Right lobe of liver (tissue), 6 donors: Measurements from ENCODE around the gene RASL12. TPM values are rescaled to one million over a fixed set of nuclear protein-coding genes. Genes with fewer than 3 reads are reported as not detected.
"Not testable (repeated sequence)": the region's sequence is repeated elsewhere in the genome, so short reads cannot be mapped to it uniquely, and the experiment has no call there.

Experiments
- ATAC-seq, 4 donors: fragments of 200-7000 bp; cut with Tn5 transposase; one replicate each; pipeline ENCODE4 v1.9.1; 2020; ENCODE audit warnings: mild to moderate bottlenecking in 4 of 4, moderate library complexity in 4 of 4
- DNase-seq, 3 donors: peaks; one replicate each; pipeline ENCODE4 v3.0.0-alpha.2; 2020
- H3K27ac ChIP-seq, 3 donors: fragments of 200-600 bp; one replicate each; pipeline ENCODE4 v1.8.0; 2022
- H3K27me3 ChIP-seq, 2 donors: fragments of 200-600 bp; one replicate each; pipeline ENCODE4 v1.8.0; 2022
- H3K36me3 ChIP-seq, 4 donors: fragments of 200-600 bp; sonication (generic) in 1 of 4; one replicate each; pipeline versions ENCODE4 v1.5.1 to v1.8.0; 2017 to 2022; ENCODE audit warnings: control low read depth in 1 of 4
- H3K4me1 ChIP-seq, 4 donors: fragments of 200-600 bp; sonication (generic) in 1 of 4; one replicate each; pipeline versions ENCODE4 v1.5.1 to v1.8.0; 2017 to 2022; ENCODE audit warnings: control low read depth in 1 of 4
- H3K4me3 ChIP-seq, 3 donors: fragments of 200-600 bp; one replicate each; pipeline ENCODE4 v1.8.0; 2022
- H3K9me3 ChIP-seq, 4 donors: fragments of 200-600 bp; sonication (generic) in 1 of 4; one replicate each; pipeline versions ENCODE4 v1.5.1 to v1.8.0; 2017 to 2022; ENCODE audit warnings: control low read depth in 1 of 4
- POLR2A ChIP-seq: fragments of 450-650 bp; IDR thresholded peaks from one replicate; pipeline ENCODE4 v1.6.1; 2017; ENCODE audit warnings: antibody characterized with exemption, mild to moderate bottlenecking
- whole genome bisulfite sequencing: methylation state at CpG from one replicate; pipeline ENCODE4 v1.1.6; 2018; ENCODE audit warnings: low coverage, low lambda C conversion rate; ENCODE audit not compliant: insufficient coverage; ENCODE audit errors: missing lambda C conversion rate; 5-methylcytosine and 5-hydroxymethylcytosine counted together
- intact Hi-C, 2 donors: fragments of 100-400 bp; cut with DNase I; formaldehyde crosslinking; loops; one replicate each; pipeline versions ENCODE4 v1.11.2 to v1.14.1; 2022
- total RNA-seq, 6 experiments: library from RNA; depleted of rRNA in 2 of 6; stranded (reverse); fragments of >200 nt in 2 of 6; fragmentation: NEBNext Ultra II Directional in 3 of 6; extraction: Animal tissue kit (Norgen Biotek cat#: 25700) in 3 of 6; gene quantifications; one replicate each; pipeline versions ENCODE4 v1.1.0 to v1.2.4, GENCODE V29; 2016 to 2023
- TF ChIP-seq, protein P1 (sequence below), 4 donors: fragments of 200-600 bp in 3 of 4; fragments of 450-650 bp in 1 of 4; IDR thresholded peaks; one replicate each; pipeline versions ENCODE4 v1.5.1 to v1.8.0; 2016 to 2022; ENCODE audit warnings: antibody characterized with exemption in 4 of 4, mild to moderate bottlenecking in 2 of 4
- donor health status: DM: no; HTN: yes; CAD: no.
- donor health status: DM: no; HTN: no; CAD: no.
- donor health status: DM: no; HTN: no; CAD: no.
- donor health status: DM: no; HTN: yes; CAD: no.
- donor health status: DM: no; HTN: yes; CAD: no.

RASL12 gene
- total RNA-seq, 6 experiments from 2014 or later: 0.07 to 1.5 (median 0.24) TPM

DNA sequence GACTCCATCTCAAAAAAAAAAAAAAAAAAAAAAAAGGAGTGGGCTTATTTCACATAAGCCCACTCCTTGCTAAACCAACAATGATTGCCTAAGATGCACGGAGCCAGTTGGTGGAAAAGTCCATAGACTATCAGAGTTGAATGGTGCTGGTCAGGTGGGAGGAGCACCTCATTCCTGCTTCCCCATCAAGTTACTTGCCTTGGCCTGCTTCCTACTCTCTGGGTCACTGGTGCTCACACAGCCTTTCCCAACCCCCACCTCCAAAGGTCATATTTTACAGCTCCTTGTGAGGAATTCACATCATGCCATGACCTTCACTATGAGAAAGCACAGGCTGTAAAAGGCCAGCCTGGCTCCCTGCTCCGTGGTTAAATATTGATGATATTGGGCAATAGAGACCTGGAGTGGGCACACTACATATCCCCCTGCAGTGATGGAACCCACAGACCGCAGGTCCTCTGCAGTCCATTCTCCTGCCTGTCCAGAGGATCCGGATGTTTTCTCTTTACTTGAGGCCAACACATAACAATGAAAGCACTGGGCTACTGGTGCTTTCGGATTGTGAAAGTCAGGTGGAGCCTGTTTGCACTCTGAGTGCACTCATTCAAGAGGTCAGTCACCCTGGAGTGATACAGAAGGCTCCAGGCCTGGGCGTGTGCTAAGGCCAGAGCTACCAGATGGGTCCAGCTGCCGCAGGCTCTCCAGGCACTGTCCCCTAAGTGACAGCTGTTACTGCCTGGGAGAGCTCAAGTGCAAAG lies 22.9 kb downstream of the RASL12 start, which contains the start of gene SLC51B:
SLC51B (plus strand) TSS at position 664 of the 758 bp plus-strand sequence. CDS start 4,618 bp downstream, outside the sequence.
- ATAC-seq (peak; percentile 90 to 97 (median 94)), DNase-seq (peak; percentile 75 to 90 (median 86))
- intact Hi-C loops: no loop called here
- Histone ChIP-seq H3K27ac (peak within 1 kb of the TSS; percentile 58 to 92 (median 79)), H3K27me3 (no peaks in the 10 kb centered on the region), H3K36me3 (no peaks in the 10 kb centered on the region), H3K4me3 (peak within 1 kb of the TSS in 1 of 3 donors; percentile 19), H3K9me3 (no peaks in the 10 kb centered on the region), H3K4me1 (peaks cover 0 to 24% (median 10%) of the 10 kb centered on the region in 4 donors)
- TF ChIP-seq, protein P1, sequence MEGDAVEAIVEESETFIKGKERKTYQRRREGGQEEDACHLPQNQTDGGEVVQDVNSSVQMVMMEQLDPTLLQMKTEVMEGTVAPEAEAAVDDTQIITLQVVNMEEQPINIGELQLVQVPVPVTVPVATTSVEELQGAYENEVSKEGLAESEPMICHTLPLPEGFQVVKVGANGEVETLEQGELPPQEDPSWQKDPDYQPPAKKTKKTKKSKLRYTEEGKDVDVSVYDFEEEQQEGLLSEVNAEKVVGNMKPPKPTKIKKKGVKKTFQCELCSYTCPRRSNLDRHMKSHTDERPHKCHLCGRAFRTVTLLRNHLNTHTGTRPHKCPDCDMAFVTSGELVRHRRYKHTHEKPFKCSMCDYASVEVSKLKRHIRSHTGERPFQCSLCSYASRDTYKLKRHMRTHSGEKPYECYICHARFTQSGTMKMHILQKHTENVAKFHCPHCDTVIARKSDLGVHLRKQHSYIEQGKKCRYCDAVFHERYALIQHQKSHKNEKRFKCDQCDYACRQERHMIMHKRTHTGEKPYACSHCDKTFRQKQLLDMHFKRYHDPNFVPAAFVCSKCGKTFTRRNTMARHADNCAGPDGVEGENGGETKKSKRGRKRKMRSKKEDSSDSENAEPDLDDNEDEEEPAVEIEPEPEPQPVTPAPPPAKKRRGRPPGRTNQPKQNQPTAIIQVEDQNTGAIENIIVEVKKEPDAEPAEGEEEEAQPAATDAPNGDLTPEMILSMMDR (IDR thresholded peaks at IDR 0.05): no peak
- TF ChIP-seq POLR2A: peak; percentile 31
- WGBS: 12% methylated on average over 5 of the region's 7 CpGs

DNA sequence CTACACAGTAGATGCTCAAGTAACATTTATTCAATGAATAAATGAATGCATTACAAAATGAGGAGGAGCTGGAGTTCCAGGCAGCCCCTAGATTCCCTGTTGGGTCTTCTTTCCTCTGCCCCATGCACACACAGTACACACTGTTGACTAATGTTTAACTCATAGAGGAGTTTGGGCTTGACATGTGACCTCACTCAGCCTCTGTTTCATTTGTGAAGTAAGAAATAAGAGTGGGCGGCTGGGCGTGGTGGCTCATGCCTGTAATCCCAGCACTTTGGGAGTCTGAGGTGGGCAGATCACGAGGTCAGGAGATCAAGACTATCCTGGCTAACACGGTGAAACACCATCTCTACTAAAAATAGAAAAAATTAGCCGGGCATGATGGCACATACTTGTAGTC lies 23.6 kb downstream of the RASL12 start:
- DNase-seq: peak in 2 of 3 donors; percentile 58 to 63
- peak; percentile 72 to 79 (median 77) for ATAC-seq
- H3K27me3 ChIP-seq, H3K4me3 ChIP-seq, intact Hi-C loops, H3K9me3 ChIP-seq, H3K36me3 ChIP-seq: not testable (repeated sequence)
- 19% methylated on average over 5 of the region's 5 CpGs for WGBS
- H3K4me1 ChIP-seq: peaks cover 0 to 24% (median 10%) of the 10 kb centered on the region in 4 donors
- peak overlapping the region; percentile 58 to 92 (median 79) for H3K27ac ChIP-seq

DNA sequence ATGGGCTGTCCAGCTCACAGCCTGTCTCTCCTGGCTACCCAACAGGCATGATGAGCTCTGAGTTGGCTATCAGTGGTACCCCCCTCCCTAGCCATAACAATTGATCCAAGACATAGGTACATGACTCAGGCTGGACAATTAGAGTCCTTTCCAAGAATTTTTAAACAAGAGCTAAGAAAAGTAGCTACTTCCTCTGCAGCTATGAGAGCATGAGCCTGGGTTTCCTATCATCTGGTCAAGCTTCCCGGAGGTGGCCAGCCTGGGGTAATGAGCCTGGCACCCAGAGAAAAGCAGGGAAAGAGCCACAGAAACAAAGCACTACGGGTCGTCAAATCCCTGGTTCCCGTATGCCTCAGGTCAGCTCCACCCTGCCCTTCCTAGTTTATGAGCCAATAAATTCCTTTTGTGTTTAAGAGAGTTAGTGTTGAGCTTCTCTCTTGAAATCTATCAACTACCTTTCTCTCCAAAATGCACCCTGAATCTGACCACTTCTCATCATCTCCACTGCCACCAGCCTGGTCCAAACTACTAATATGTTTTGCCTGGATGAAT lies 24.9 kb downstream of the RASL12 start:
- Histone ChIP-seq H3K9me3 (no peaks in the 10 kb centered on the region), H3K4me1 (peaks cover 0 to 24% (median 10%) of the 10 kb centered on the region in 4 donors), H3K27ac (no peak overlapping the region)

GRCh38 chr15:65041787-65042186 lies 26.0 kb downstream of the RASL12 start:
- intact Hi-C loops: no loop called here
- H3K4me1 ChIP-seq: peaks cover 0 to 24% (median 10%) of the 10 kb centered on the region in 4 donors
- WGBS: 69% methylated on average over 2 of the region's 2 CpGs
- H3K27me3 ChIP-seq: no peaks in the 10 kb centered on the region
- H3K4me3 ChIP-seq: no peak overlapping the region
- ATAC-seq (no peak), DNase-seq (no peak)
- no peaks in the 10 kb centered on the region for H3K9me3 ChIP-seq
- no peak for TF ChIP-seq POLR2A
- TF ChIP-seq, protein P1 (IDR thresholded peaks at IDR 0.05): no peak
- no peaks in the 10 kb centered on the region for H3K36me3 ChIP-seq
- H3K27ac ChIP-seq: no peak overlapping the region

More for the DNA sequence above, 24.9 kb downstream of the RASL12 start:
- Histone ChIP-seq H3K27me3 (no peaks in the 10 kb centered on the region), H3K4me3 (no peak overlapping the region), H3K36me3 (no peaks in the 10 kb centered on the region)
- DNase-seq: no peak
- intact Hi-C loops: no loop called here
- no peak for TF ChIP-seq POLR2A
- TF ChIP-seq, protein P1 (IDR thresholded peaks at IDR 0.05): no peak
- WGBS: 40% methylated on average over 1 of the region's 4 CpGs
- no peak for ATAC-seq

DNA sequence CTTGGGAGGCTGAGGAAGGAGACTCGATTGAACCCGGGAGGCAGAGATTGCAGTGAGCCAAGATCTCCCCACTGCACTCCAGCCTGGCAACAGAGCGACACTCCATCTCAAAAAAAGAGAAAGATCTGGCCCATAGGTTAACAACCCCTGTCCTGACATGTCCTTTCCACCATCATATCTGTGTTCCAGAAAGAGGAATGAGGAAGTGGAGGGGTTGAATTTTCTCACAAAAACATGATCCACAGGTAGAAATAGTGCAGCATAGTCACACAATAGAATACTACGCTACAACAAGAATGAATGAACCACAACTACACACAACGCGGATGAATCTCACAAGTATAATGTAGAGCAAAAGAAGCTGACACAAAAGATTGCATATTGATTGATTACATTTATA lies 27.3 kb downstream of the RASL12 start:
- ATAC-seq: no peak
- WGBS: 90% methylated on average over 6 of the region's 6 CpGs

More for the DNA sequence above, 27.3 kb downstream of the RASL12 start:
- Histone ChIP-seq H3K9me3 (no peaks in the 10 kb centered on the region), H3K27ac (no peak overlapping the region), H3K4me1 (peaks cover 0 to 19% (median 10%) of the 10 kb centered on the region in 4 donors), H3K36me3 (no peaks in the 10 kb centered on the region), H3K27me3 (no peaks in the 10 kb centered on the region), H3K4me3 (no peak overlapping the region)
- DNase-seq: no peak
- TF ChIP-seq, protein P1 (IDR thresholded peaks at IDR 0.05): no peak
- no peak for TF ChIP-seq POLR2A
- intact Hi-C loops: no loop called here
